ENCODE results near the gene ASB18.

DNA sequence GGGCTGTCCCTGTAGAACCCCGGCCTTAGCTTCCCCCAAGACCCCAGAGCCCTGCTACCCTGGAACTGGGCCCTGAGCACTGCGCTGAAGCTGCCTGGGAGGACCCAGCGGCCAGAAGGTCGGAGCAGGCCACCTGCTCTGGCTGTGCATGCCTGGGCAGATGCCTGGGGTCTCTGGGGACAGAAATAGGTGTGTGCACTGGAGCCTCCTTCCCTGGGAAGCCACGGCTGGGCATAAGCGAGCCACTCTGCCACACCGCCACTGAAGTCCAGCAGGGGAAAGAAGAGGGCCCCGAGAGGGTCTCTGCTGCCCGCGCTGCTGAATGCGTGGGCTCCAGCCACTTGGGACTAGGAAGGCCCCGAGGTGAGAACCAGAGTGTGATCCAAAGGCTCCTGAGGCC, 102.7 kb downstream of the ASB18 start:
- TF ChIP-seq, protein P1, sequence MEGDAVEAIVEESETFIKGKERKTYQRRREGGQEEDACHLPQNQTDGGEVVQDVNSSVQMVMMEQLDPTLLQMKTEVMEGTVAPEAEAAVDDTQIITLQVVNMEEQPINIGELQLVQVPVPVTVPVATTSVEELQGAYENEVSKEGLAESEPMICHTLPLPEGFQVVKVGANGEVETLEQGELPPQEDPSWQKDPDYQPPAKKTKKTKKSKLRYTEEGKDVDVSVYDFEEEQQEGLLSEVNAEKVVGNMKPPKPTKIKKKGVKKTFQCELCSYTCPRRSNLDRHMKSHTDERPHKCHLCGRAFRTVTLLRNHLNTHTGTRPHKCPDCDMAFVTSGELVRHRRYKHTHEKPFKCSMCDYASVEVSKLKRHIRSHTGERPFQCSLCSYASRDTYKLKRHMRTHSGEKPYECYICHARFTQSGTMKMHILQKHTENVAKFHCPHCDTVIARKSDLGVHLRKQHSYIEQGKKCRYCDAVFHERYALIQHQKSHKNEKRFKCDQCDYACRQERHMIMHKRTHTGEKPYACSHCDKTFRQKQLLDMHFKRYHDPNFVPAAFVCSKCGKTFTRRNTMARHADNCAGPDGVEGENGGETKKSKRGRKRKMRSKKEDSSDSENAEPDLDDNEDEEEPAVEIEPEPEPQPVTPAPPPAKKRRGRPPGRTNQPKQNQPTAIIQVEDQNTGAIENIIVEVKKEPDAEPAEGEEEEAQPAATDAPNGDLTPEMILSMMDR (IDR thresholded peaks at IDR 0.05): no peak
- TF ChIP-seq EZH2 (IDR thresholded peaks at IDR 0.05) (no peak), EZH2phosphoT487 (IDR thresholded peaks at IDR 0.05) (no peak)

Measured in neural progenitor cell (in vitro differentiated cells).